ENCODE results near the gene TASOR2.

GRCh38 chr10:5668429-5668828 lies 16.2 kb upstream of the TASOR2 start:
- TF ChIP-seq CTCF (IDR thresholded peaks at IDR 0.05; ENCODE audit: low read depth, low read length, poor library complexity, severe bottlenecking) (no peak), EZH2phosphoT487 (IDR thresholded peaks at IDR 0.05; ENCODE audit: borderline replicate concordance, low read length) (no peak)
